ENCODE data around the gene CSTPP1.
"Not testable (repeated sequence)": the region's sequence is repeated elsewhere in the genome, so short reads cannot be mapped to it uniquely, and the experiment has no call there.

CSTPP1 gene

GRCh38 chr11:46949297-46949696 is 12.7 kb downstream of the CSTPP1 start:
- in situ Hi-C loops (cut with MboI; ENCODE audit: low sequenced_read_pairs), result no loop called here

GRCh38 chr11:46951864-46952263 is 15.3 kb downstream of the CSTPP1 start:
- in situ Hi-C loops (cut with MboI; ENCODE audit: low sequenced_read_pairs), result no loop called here

GRCh38 chr11:46952553-46952952 is 16.0 kb downstream of the CSTPP1 start:
- in situ Hi-C loops (cut with MboI; ENCODE audit: low sequenced_read_pairs), result no loop called here

- in situ Hi-C loops (cut with MboI; ENCODE audit: low sequenced_read_pairs), result no loop called here
Measured at GRCh38 chr11:46953093-46953492, 16.5 kb downstream of the CSTPP1 start.

GRCh38 chr11:46958777-46959176 is 22.2 kb downstream of the CSTPP1 start:
- in situ Hi-C loops (cut with MboI; ENCODE audit: low sequenced_read_pairs), result no loop called here

- in situ Hi-C loops (cut with MboI; ENCODE audit: low sequenced_read_pairs), result no loop called here
Measured at GRCh38 chr11:46961041-46961440, 24.5 kb downstream of the CSTPP1 start.

GRCh38 chr11:46961886-46962285 is 25.3 kb downstream of the CSTPP1 start:
- in situ Hi-C loops (cut with MboI; ENCODE audit: low sequenced_read_pairs), result not testable (repeated sequence)

- in situ Hi-C loops (cut with MboI; ENCODE audit: low sequenced_read_pairs), result no loop called here
Measured at GRCh38 chr11:46963844-46964243, 27.3 kb downstream of the CSTPP1 start.

- in situ Hi-C loops (cut with MboI; ENCODE audit: low sequenced_read_pairs), result no loop called here
Measured at GRCh38 chr11:46966773-46967172, 30.2 kb downstream of the CSTPP1 start.

GRCh38 chr11:46967962-46968361 is 31.4 kb downstream of the CSTPP1 start:
- in situ Hi-C loops (cut with MboI; ENCODE audit: low sequenced_read_pairs), result no loop called here

GRCh38 chr11:46969379-46969778 is 32.8 kb downstream of the CSTPP1 start:
- in situ Hi-C loops (cut with MboI; ENCODE audit: low sequenced_read_pairs), result no loop called here

GRCh38 chr11:46970913-46971625 is 34.5 kb downstream of the CSTPP1 start:
- in situ Hi-C loops (cut with MboI; ENCODE audit: low sequenced_read_pairs), result no loop called here

GRCh38 chr11:46972343-46972742 is 35.8 kb downstream of the CSTPP1 start:
- in situ Hi-C loops (cut with MboI; ENCODE audit: low sequenced_read_pairs), result no loop called here

- in situ Hi-C loops (cut with MboI; ENCODE audit: low sequenced_read_pairs), result no loop called here
Measured at GRCh38 chr11:46972821-46973220, 36.3 kb downstream of the CSTPP1 start.

- in situ Hi-C loops (cut with MboI; ENCODE audit: low sequenced_read_pairs), result no loop called here
Measured at GRCh38 chr11:46976182-46976854, 39.8 kb downstream of the CSTPP1 start.

- in situ Hi-C loops (cut with MboI; ENCODE audit: low sequenced_read_pairs), result no loop called here
Measured at GRCh38 chr11:46977038-46977813, 40.7 kb downstream of the CSTPP1 start.

GRCh38 chr11:46978005-46978491 is 41.5 kb downstream of the CSTPP1 start:
- in situ Hi-C loops (cut with MboI; ENCODE audit: low sequenced_read_pairs), result no loop called here

- in situ Hi-C loops (cut with MboI; ENCODE audit: low sequenced_read_pairs), result no loop called here
Measured at GRCh38 chr11:46979358-46979757, 42.8 kb downstream of the CSTPP1 start.

GRCh38 chr11:46981436-46981835 is 44.9 kb downstream of the CSTPP1 start:
- in situ Hi-C loops (cut with MboI; ENCODE audit: low sequenced_read_pairs), result no loop called here

GRCh38 chr11:46982797-46983452 is 46.4 kb downstream of the CSTPP1 start:
- in situ Hi-C loops (cut with MboI; ENCODE audit: low sequenced_read_pairs), result no loop called here

- in situ Hi-C loops (cut with MboI; ENCODE audit: low sequenced_read_pairs), result no loop called here
Measured at GRCh38 chr11:46983598-46983997, 47.0 kb downstream of the CSTPP1 start.

Data from HL-60/S4 treated with retinoic acid at 250 ng/mL for 4 days and 3 days (cell line).